Spinal cord (tissue), 10 donors: ENCODE data around the gene SPSB2. TPM values are rescaled to one million over a fixed set of nuclear protein-coding genes. Genes with fewer than 3 reads are reported as not detected.
A peak's percentile ranks its signal among the peaks of the same experiment; 100 is the strongest.
"Not testable (repeated sequence)": the region's sequence is repeated elsewhere in the genome, so short reads cannot be mapped to it uniquely, and the experiment has no call there.

Experiments used
- DNase-seq, 6 donors: peaks; one replicate each; pipeline versions ENCODE4 v3.0.0 to v3.0.0-alpha.2; 2013 to 2015; ENCODE audit warnings: low spot score in 6 of 6, low read depth in 4 of 6
- H3K27ac ChIP-seq: one replicate; pipeline ENCODE4 v1.5.1; 2013; ENCODE audit warnings: low read depth, low read length, control low read depth
- H3K27me3 ChIP-seq: one replicate; pipeline ENCODE4 v1.6.1; 2013; ENCODE audit warnings: low read length; ENCODE audit not compliant: control insufficient read depth, insufficient read depth
- H3K36me3 ChIP-seq: one replicate; pipeline ENCODE4 v1.6.1; 2013; ENCODE audit warnings: low read length; ENCODE audit not compliant: control insufficient read depth, insufficient read depth
- H3K4me1 ChIP-seq: one replicate; pipeline ENCODE4 v1.6.1; 2013; ENCODE audit warnings: low read length; ENCODE audit not compliant: control insufficient read depth, insufficient read depth
- H3K4me3 ChIP-seq: one replicate; pipeline ENCODE4 v1.5.1; 2013; ENCODE audit warnings: low read depth, low read length, control low read depth
- H3K9me3 ChIP-seq: one replicate; pipeline ENCODE4 v1.6.1; 2013; ENCODE audit warnings: low read length; ENCODE audit not compliant: control insufficient read depth, insufficient read depth
- WGBS: methylation state at CpG from one replicate; pipeline ENCODE4 v1.1.5; 2013; ENCODE audit warnings: missing lambda C conversion rate; ENCODE audit not compliant: insufficient coverage; 5-methylcytosine and 5-hydroxymethylcytosine counted together
- polyA plus RNA-seq, 2 donors: library from polyadenylated mRNA; unstranded; fragments of 120-200 nt; gene quantifications; one replicate each; pipeline ENCODE4 v1.2.1, GENCODE V29; 2013; ENCODE audit not compliant: insufficient read length in 2 of 2
- total RNA-seq, 2 donors: library from RNA; depleted of rRNA in 1 of 2; stranded (reverse); fragments of 120-200 nt in 1 of 2; fragments of >200 nt in 1 of 2; gene quantifications; one replicate each; pipeline versions ENCODE4 v1.2.3 to v1.2.4, GENCODE V29; 2013 to 2014
- donor health status: healthy.

The SPSB2 gene
- total and polyA plus RNA-seq, 4 donors: 3.5 to 10.0 (median 5.5) TPM

GRCh38 chr12:6914947-6915788 is 42.1 kb upstream of the SPSB2 start:
- Histone ChIP-seq H3K27ac (peak overlapping the region; percentile 26), H3K27me3 (no peaks in the 10 kb centered on the region), H3K36me3 (peaks cover 43% of the 10 kb centered on the region), H3K4me1 (peaks cover 48% of the 10 kb centered on the region), H3K4me3 (peak overlapping the region; percentile 51), H3K9me3 (no peaks in the 10 kb centered on the region)
- DNase-seq: peak in 2 of 6 donors; percentile 65 to 76
- WGBS: 8% methylated on average over 10 of the region's 29 CpGs

- Histone ChIP-seq H3K27ac (peak within 1 kb of the TSS; percentile 82), H3K27me3 (no peaks in the 10 kb centered on the region)
- peak in 3 of 6 donors; percentile 70 to 96 (median 93) for DNase-seq
Measured at GRCh38 chr12:6914246-6914946, 41.3 kb upstream of the SPSB2 start, which contains the start of gene ENO2. Gene ENO2 (plus strand): TSS chr12:6914580. CDS start chr12:6915833, 1,253 bp downstream.

GRCh38 chr12:6912164-6912935 is 39.2 kb upstream of the SPSB2 start:
- Histone ChIP-seq H3K4me3 (no peak overlapping the region), H3K4me1 (peaks cover 47% of the 10 kb centered on the region), H3K9me3 (no peaks in the 10 kb centered on the region), H3K27me3 (no peaks in the 10 kb centered on the region), H3K27ac (no peak overlapping the region), H3K36me3 (peaks cover 20% of the 10 kb centered on the region)
- WGBS: 89% methylated on average over 13 of the region's 15 CpGs
- peak in 1 of 6 donors; percentile 1 for DNase-seq

More at GRCh38 chr12:6914246-6914946, 41.3 kb upstream of the SPSB2 start, which contains the start of gene ENO2:
- peaks cover 48% of the 10 kb centered on the region for H3K4me1 ChIP-seq
- under 1% methylated on average over 63 of the region's 68 CpGs for WGBS
- no peaks in the 10 kb centered on the region for H3K9me3 ChIP-seq
- peak within 1 kb of the TSS; percentile 51 for H3K4me3 ChIP-seq
- H3K36me3 ChIP-seq: peaks cover 35% of the 10 kb centered on the region

GRCh38 chr12:6909421-6910145 is 36.5 kb upstream of the SPSB2 start:
- H3K9me3 ChIP-seq: no peaks in the 10 kb centered on the region
- H3K36me3 ChIP-seq: peaks cover 5% of the 10 kb centered on the region
- H3K27me3 ChIP-seq: no peaks in the 10 kb centered on the region
- WGBS: 97% methylated on average over 2 of the region's 4 CpGs
- H3K4me3 ChIP-seq: no peak overlapping the region
- no peak overlapping the region for H3K27ac ChIP-seq
- peaks cover 29% of the 10 kb centered on the region for H3K4me1 ChIP-seq
- peak in 1 of 6 donors; percentile 1 for DNase-seq

- H3K27me3 ChIP-seq, H3K27ac ChIP-seq, H3K4me3 ChIP-seq, H3K36me3 ChIP-seq, DNase-seq, H3K9me3 ChIP-seq: not testable (repeated sequence)
- peaks cover 18% of the 10 kb centered on the region for H3K4me1 ChIP-seq
- 97% methylated on average over 6 of the region's 11 CpGs for WGBS
Measured at GRCh38 chr12:6908141-6908540, 35.0 kb upstream of the SPSB2 start.

GRCh38 chr12:6905414-6906040 is 32.4 kb upstream of the SPSB2 start:
- 41% methylated on average over 3 of the region's 5 CpGs for WGBS
- Histone ChIP-seq H3K9me3 (no peaks in the 10 kb centered on the region), H3K4me1 (peaks cover 10% of the 10 kb centered on the region), H3K4me3 (peak overlapping the region; percentile 82), H3K27ac (peak overlapping the region; percentile 89), H3K27me3 (no peaks in the 10 kb centered on the region), H3K36me3 (peaks cover 5% of the 10 kb centered on the region)
- DNase-seq: no peak

- WGBS: under 1% methylated on average over 29 of the region's 34 CpGs
- H3K27ac ChIP-seq: peak within 1 kb of the TSS; percentile 89
Measured at GRCh38 chr12:6904280-6905276, 31.5 kb upstream of the SPSB2 start, which contains the start of gene LRRC23. Gene LRRC23 (plus strand): TSS chr12:6904822. CDS start chr12:6905634, 812 bp downstream.

GRCh38 chr12:6903722-6904121 is 30.6 kb upstream of the SPSB2 start:
- WGBS: 64% methylated on average over 1 of the region's 1 CpG
- H3K9me3 ChIP-seq: no peaks in the 10 kb centered on the region
- H3K4me1 ChIP-seq: peaks cover 22% of the 10 kb centered on the region
- no peaks in the 10 kb centered on the region for H3K27me3 ChIP-seq
- peaks cover 5% of the 10 kb centered on the region for H3K36me3 ChIP-seq
- no peak overlapping the region for H3K27ac ChIP-seq
- DNase-seq: no peak
- no peak overlapping the region for H3K4me3 ChIP-seq

More at GRCh38 chr12:6904280-6905276, 31.5 kb upstream of the SPSB2 start, which contains the start of gene LRRC23:
- peak within 1 kb of the TSS; percentile 82 for H3K4me3 ChIP-seq
- H3K36me3 ChIP-seq: peaks cover 5% of the 10 kb centered on the region
- peak; percentile 93 to 100 (median 98) for DNase-seq
- no peaks in the 10 kb centered on the region for H3K9me3 ChIP-seq
- H3K4me1 ChIP-seq: peaks cover 16% of the 10 kb centered on the region
- H3K27me3 ChIP-seq: no peaks in the 10 kb centered on the region
